Tibial nerve (tissue), 3 donors: ENCODE data around the gene CPNE7.

Experiments used
- CTCF ChIP-seq, 5 experiments: fragments of 200-600 bp in 3 of 5; fragments of 450-650 bp in 2 of 5; sonication (generic) in 3 of 5; IDR thresholded peaks; one replicate each; pipeline ENCODE4 v1.5.1; 2016 to 2019; ENCODE audit warnings: antibody characterized with exemption in 5 of 5, mild to moderate bottlenecking in 3 of 5, moderate library complexity in 2 of 5
- POLR2A ChIP-seq, 2 donors: fragments of 450-650 bp; IDR thresholded peaks; one replicate each; pipeline ENCODE4 v1.6.1; 2017; ENCODE audit warnings: antibody characterized with exemption in 2 of 2, mild to moderate bottlenecking in 2 of 2, moderate library complexity in 2 of 2

GRCh38 chr16:89583197-89583894 is 7.8 kb downstream of the CPNE7 start:
- TF ChIP-seq CTCF (IDR thresholded peaks at IDR 0.05), result no peak
- no peak for TF ChIP-seq POLR2A (IDR thresholded peaks at IDR 0.05)
